Esophagus muscularis mucosa (tissue), 4 donors: ENCODE results near the gene MYRIP. TPM values are rescaled to one million over a fixed set of nuclear protein-coding genes. Genes with fewer than 3 reads are reported as not detected.
A peak's percentile ranks its signal among the peaks of the same experiment; 100 is the strongest.
"Not testable (repeated sequence)": the region's sequence is repeated elsewhere in the genome, so short reads cannot be mapped to it uniquely, and the experiment has no call there.

Experiments used
- DNase-seq: peaks from one replicate; pipeline ENCODE4 v3.0.0-alpha.2; 2017; ENCODE audit errors: extremely low spot score
- H3K27ac ChIP-seq, 4 donors: fragments of 200-600 bp; sonication (generic); replicated peaks in 1 of 4; 1 replicate in 3 of 4; 2 replicates in 1 of 4; pipeline ENCODE4 v1.5.1; 2016 to 2019; ENCODE audit warnings: mild to moderate bottlenecking in 1 of 4
- H3K27me3 ChIP-seq, 4 donors: fragments of 200-600 bp; sonication (generic); one replicate each; pipeline versions ENCODE4 v1.5.1 to v1.6.0; 2016 to 2019
- H3K36me3 ChIP-seq, 4 donors: fragments of 200-600 bp; sonication (generic); one replicate each; pipeline ENCODE4 v1.5.1; 2016 to 2019
- H3K4me1 ChIP-seq, 4 donors: fragments of 200-600 bp; sonication (generic); one replicate each; pipeline ENCODE4 v1.5.1; 2016 to 2019
- H3K4me3 ChIP-seq, 4 donors: fragments of 200-600 bp; sonication (generic); 1 replicate in 2 of 4; 2 replicates in 2 of 4; pipeline ENCODE4 v1.5.1; 2016 to 2019; ENCODE audit warnings: mild to moderate bottlenecking in 4 of 4, moderate library complexity in 1 of 4
- H3K9me3 ChIP-seq, 4 donors: fragments of 200-600 bp; sonication (generic); 1 replicate in 3 of 4; 2 replicates in 1 of 4; pipeline ENCODE4 v1.5.1; 2016 to 2019
- CTCF ChIP-seq, 3 experiments: fragments of 200-600 bp in 2 of 3; fragments of 450-650 bp in 1 of 3; sonication (generic) in 2 of 3; IDR thresholded peaks; one replicate each; pipeline ENCODE4 v1.5.1; 2017 to 2019; ENCODE audit warnings: antibody characterized with exemption in 3 of 3, mild to moderate bottlenecking in 2 of 3, moderate library complexity in 1 of 3
- EP300 ChIP-seq: sonication (generic); formaldehyde crosslinking; IDR thresholded peaks from one replicate; pipeline ENCODE4 v1.6.1; 2017; ENCODE audit warnings: antibody characterized with exemption
- POLR2A ChIP-seq: fragments of 450-650 bp; IDR thresholded peaks from one replicate; pipeline ENCODE4 v1.6.1; 2017; ENCODE audit warnings: antibody characterized with exemption, moderate library complexity, mild to moderate bottlenecking, low read depth
- POLR2AphosphoS5 ChIP-seq, 2 donors: sonication (generic); formaldehyde crosslinking; IDR thresholded peaks; one replicate each; pipeline ENCODE4 v1.6.1; 2017; ENCODE audit warnings: antibody characterized with exemption in 2 of 2
- WGBS: methylation state at CpG from one replicate; pipeline ENCODE4 v1.1.5; 2018; 5-methylcytosine and 5-hydroxymethylcytosine counted together
- intact Hi-C: fragments of 100-400 bp; cut with DNase I; formaldehyde crosslinking; loops from one replicate; pipeline ENCODE4 v1.15.1; 2023
- total RNA-seq, 4 donors: library from RNA; depleted of rRNA; stranded (reverse); fragments of >200 nt; gene quantifications; one replicate each; pipeline versions ENCODE4 v1.1.0 to v1.2.1, GENCODE V29; 2016

The MYRIP gene
- total RNA-seq, 4 donors from 2014 or later: 3.3 to 7.2 (median 5.8) TPM

- 76% methylated on average over 3 of the region's 3 CpGs for WGBS
- no peaks in the 10 kb centered on the region for H3K9me3 ChIP-seq
- intact Hi-C loops: no loop called here
Observed at GRCh38 chr3:40071683-40072238, 262.4 kb downstream of the MYRIP start.

GRCh38 chr3:40073310-40074007 is 264.1 kb downstream of the MYRIP start:
- 75% methylated on average over 11 of the region's 11 CpGs for WGBS
- Histone ChIP-seq H3K36me3 (no peaks in the 10 kb centered on the region), H3K4me3 (no peak overlapping the region), H3K27me3 (no peaks in the 10 kb centered on the region), H3K9me3 (no peaks in the 10 kb centered on the region), H3K4me1 (no peaks in the 10 kb centered on the region), H3K27ac (no peak overlapping the region)
- TF ChIP-seq CTCF (IDR thresholded peaks at IDR 0.05) (no peak), EP300 (no peak), POLR2AphosphoS5 (IDR thresholded peaks at IDR 0.05) (no peak), POLR2A (no peak)
- intact Hi-C loops: no loop called here
- DNase-seq: peak; percentile 72

More at GRCh38 chr3:40071683-40072238, 262.4 kb downstream of the MYRIP start:
- no peaks in the 10 kb centered on the region for H3K36me3 ChIP-seq
- TF ChIP-seq POLR2A (no peak), POLR2AphosphoS5 (IDR thresholded peaks at IDR 0.05) (no peak), CTCF (IDR thresholded peaks at IDR 0.05) (no peak), EP300 (no peak)
- no peak overlapping the region for H3K27ac ChIP-seq
- peak; percentile 70 for DNase-seq
- no peak overlapping the region for H3K4me3 ChIP-seq
- no peaks in the 10 kb centered on the region for H3K27me3 ChIP-seq
- no peaks in the 10 kb centered on the region for H3K4me1 ChIP-seq

- H3K9me3 ChIP-seq, H3K4me3 ChIP-seq, H3K27me3 ChIP-seq, DNase-seq, H3K27ac ChIP-seq, H3K4me1 ChIP-seq, intact Hi-C loops, H3K36me3 ChIP-seq: not testable (repeated sequence)
- 85% methylated on average over 5 of the region's 6 CpGs for WGBS
Observed at GRCh38 chr3:40077139-40077538, 267.7 kb downstream of the MYRIP start.

GRCh38 chr3:40077828-40078492 is 268.6 kb downstream of the MYRIP start:
- peak; percentile 34 for DNase-seq
- H3K4me3 ChIP-seq: not testable (repeated sequence)

GRCh38 chr3:40078590-40078989 is 269.2 kb downstream of the MYRIP start:
- H3K27me3 ChIP-seq: no peaks in the 10 kb centered on the region
- no peaks in the 10 kb centered on the region for H3K36me3 ChIP-seq
- no peaks in the 10 kb centered on the region for H3K9me3 ChIP-seq
- H3K4me3 ChIP-seq: no peak overlapping the region
- DNase-seq: no peak
- no peak for TF ChIP-seq EP300
- no peak for TF ChIP-seq POLR2A
- no peak for TF ChIP-seq CTCF (IDR thresholded peaks at IDR 0.05)
- no peak for TF ChIP-seq POLR2AphosphoS5 (IDR thresholded peaks at IDR 0.05)
- WGBS: 61% methylated on average over 3 of the region's 3 CpGs
- intact Hi-C loops: no loop called here
- no peak overlapping the region for H3K27ac ChIP-seq
- H3K4me1 ChIP-seq: no peaks in the 10 kb centered on the region

More at GRCh38 chr3:40077828-40078492, 268.6 kb downstream of the MYRIP start:
- intact Hi-C loops, H3K36me3 ChIP-seq, H3K4me1 ChIP-seq, H3K27me3 ChIP-seq, H3K9me3 ChIP-seq, H3K27ac ChIP-seq: not testable (repeated sequence)
- 95% methylated on average over 30 of the region's 41 CpGs for WGBS
